Measurements from ENCODE around the gene PSENEN.

- TF ChIP-seq CTCF (IDR thresholded peaks at IDR 0.05; ENCODE audit: insufficient read depth, low read length, poor library complexity, severe bottlenecking) = no peak
- TF ChIP-seq EZH2phosphoT487 (conservative IDR thresholded peaks at IDR 0.05; ENCODE audit: low read length) = no peak
Measured at GRCh38 chr19:35695895-35696422, 49.5 kb upstream of the PSENEN start.
